NOMO-1 (cell line): ENCODE measurements around the gene HSPBP1.
"Not testable (repeated sequence)": the region's sequence is repeated elsewhere in the genome, so short reads cannot be mapped to it uniquely, and the experiment has no call there.

Experiments used
- DNase-seq, 2 experiments: peaks; one replicate each; lab custom pipeline; 2025; ENCODE audit not compliant: unreplicated experiment in 2 of 2; lab: John Stamatoyannopoulos, UW

The HSPBP1 gene

DNA sequence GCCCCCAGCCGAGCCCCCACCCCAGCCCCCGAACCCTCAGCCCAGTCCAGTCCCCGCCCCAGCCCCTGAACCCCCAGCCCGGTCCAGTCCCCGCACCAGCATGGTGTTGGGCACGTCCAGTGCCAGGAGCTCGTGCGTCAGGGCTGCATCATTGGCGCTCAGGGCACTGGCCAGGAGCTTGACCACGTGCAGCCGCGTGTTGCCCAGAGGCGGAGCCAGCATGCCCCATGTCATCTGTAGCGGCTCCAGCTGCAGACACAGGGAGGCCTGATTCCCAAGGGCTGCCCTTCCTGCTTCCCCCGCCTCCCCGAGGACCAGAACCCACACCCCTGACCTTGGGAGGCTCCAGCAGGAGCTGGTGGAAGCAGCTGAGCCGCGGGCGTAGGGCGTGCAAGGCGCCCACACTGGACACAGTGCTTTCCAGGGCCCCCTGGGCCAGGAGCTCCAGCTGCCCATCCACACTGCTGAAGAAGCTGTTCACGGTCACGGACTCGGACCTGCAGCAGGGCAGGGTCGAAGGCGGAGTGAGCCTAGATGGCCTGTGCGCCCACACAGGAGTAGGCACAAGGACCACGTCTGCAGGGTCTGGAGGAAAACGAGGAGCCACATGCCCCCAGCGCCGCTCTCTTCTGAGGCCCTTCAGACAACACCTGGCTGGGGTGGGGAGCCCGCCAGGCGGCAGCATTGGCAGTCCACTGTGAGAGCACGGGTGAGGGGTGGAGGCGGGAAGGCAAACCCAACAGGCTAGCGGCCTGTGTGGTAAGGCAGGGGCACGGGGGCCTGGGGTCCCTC lies 38.6 kb downstream of the HSPBP1 start:
- no peak for DNase-seq

DNA sequence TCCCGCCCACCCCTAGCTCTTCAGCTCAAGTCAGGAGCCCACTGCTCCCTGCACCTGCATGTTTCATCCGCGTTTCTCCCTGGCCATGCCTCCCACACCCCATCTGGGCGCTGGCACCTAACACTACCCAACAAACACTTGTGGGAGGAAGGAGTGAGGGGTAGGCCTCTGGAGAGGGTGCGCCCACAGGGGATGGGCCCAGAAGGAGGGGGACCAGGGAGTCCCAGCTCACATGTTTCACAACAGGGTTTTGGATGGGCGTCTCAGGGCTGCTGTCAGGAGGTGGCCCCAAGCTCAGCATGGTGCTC lies 39.2 kb downstream of the HSPBP1 start:
- no peak for DNase-seq

DNA sequence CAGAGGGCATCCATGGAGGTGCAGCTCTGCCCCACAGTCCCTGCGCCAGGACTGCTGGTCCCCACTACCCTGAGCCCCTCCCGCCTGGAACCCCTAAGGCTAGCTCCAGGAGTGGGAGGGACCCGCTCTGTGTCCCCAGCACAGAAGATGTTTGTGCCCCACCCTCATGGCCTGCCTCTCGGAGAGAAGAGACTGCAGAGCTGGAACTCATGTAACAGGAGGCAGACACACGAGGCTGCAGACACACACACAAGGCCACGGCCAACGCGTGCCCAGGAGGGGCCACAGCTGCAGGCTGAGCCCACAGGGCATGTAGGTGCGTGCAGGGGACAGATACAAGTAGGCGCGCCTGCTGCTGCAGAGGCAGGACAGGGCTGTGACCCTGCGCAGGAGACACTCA lies 40.9 kb downstream of the HSPBP1 start:
- DNase-seq = no peak

DNA sequence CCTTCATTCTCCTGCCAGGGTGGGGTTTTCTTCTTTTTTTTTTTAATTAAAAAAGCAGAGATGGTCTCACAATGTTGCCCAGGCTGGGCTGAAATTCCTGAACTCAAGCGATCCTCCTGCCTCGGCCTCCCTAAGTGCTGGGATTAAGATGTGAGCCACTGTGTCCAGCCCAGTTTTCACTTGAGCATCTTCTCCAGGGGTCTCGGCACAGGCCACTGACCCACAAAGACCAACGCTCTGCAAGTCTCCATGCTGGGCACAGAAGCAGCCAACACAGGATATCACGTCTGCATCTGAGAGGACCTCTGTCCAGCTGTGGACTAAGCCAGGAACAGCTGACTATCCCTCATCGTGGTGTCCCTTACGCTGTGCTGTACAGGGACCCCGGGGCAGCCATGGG lies 41.9 kb downstream of the HSPBP1 start:
- DNase-seq = no peak

DNA sequence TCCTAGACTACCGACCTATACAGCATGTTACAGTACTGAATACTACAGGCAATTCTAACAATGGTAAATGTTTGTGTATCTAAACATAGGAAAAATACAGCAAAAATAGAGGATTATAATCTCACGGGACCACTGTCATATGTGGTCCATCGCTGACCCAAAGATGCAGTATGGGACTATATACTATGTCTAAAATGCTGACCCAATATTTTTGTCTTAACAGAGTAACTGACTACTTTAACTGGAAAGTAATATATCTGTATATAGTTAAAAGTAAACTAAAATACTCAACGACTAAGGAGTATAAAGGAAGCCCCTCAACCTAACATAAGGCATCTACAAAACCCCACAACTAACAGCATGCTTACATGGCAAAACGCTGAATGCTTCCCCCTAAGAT lies 46.9 kb downstream of the HSPBP1 start:
- no peak for DNase-seq

DNA sequence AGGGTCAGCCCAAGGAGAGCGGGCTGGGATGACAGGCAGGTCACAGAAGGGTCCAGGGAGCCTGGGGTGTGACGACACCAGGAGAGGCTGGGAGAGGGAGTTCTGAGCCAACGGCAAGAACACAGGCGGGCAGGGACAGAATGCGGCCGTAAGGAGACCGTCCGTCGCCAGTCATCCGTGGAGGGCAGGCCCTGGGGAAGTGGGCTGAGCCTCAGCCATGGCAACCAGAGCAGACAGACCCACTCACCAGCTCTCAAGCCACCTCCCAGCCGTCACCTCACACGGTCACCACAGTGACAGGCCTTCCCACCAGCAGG lies 47.7 kb downstream of the HSPBP1 start:
- DNase-seq = no peak

DNA sequence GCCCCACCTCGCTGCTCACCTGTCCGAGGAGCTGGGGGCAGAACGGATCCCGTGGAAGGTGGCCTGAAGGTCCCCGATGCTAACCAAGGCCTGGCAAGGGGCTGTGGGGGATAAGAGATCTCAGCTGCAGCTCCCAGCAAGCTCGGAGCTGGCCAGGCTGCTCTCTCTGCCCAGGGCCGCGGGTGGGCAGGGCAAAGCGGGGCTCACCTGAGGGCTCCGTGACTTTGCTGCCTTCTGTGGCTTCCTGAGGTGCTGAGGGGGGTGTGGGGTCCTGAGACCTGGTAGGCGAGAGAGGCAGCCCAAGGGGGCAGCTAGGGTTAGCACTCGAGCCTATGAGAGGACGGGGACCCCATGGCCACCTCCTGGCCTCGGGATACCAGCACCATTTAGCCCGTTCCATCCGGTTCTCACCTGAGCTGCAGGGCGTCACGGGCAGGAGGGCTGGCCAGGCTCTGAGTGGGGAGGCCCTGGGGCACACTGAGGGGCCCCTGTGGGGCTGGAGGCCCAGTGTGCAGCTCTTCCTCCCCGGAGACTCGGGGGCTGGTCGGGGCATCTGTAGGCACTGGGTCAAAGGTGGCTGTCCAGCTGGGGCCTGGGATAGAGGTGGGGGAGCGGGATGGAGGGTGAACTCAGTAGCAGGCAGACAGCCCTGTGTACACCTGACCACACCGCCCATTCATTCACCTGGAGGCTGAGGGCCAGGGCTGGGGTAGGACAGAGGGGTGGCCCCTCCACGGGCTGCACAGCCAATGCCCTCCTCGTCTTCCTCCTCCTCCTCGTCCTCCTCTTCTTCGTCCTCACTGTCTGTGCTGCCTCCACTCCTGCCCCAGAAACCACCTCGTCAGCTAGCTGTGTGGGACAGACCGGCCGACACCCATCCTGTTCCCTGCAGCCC lies 48.3 kb downstream of the HSPBP1 start:
- DNase-seq = no peak

DNA sequence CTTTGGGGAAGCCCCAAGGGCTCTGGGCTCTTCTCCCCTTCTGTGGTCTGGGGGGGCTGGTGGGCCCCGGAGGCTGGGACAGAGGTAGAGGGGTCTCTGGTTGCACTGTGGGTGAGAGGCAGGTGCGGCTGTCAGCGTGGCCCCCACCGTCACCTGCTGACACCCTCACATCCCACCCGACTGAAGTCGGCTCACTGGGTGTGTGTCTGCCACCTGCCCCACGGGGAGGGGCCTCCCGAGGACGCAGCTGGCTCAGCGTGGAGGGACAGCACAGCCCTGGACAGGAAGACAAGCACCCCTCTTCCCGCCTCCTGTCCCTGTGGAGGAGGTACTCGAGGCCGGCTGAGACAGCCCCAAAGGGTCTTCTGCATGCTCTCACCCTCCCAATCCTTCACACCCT lies 49.1 kb downstream of the HSPBP1 start:
- DNase-seq = no peak

DNA sequence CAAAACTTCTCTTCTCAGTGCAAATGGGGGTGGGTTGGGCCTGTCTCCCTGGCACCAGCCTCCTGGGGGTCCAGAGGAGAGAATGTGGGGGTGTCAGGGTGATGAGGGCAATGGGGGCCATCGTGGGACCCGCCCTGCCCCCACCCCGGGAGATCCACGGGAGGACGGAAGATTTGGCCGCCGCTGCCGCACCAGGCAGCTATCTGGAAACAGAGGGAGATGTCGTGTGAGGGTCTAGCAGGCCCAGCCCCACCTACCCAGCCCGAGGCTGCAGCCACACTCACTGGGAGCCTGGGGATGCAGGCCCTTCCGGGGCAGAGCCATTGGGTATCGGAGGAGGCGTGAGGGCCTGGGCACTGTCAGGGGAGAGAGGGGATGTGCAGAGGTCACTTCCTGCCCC lies 49.6 kb downstream of the HSPBP1 start:
- no peak for DNase-seq

DNA sequence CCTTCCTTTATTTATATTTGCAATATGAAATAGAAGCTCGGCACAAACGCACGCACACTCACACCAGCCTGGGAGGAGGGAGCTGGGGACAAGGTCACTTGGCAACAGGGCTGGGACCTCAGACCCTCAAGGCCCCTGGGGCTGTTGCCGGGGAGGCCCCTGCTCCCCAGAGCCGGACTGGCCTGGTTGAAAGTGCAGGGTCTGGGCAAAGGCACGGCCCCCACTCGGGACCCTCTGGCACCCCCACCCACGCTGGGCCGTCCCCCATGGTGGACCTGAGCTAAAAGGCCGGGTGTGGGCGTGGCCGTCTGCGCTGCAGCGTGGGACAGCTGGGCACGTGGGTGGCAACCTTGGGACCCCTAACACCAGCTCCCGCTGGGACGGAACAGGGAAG lies 50.1 kb downstream of the HSPBP1 start:
- no peak for DNase-seq

DNA sequence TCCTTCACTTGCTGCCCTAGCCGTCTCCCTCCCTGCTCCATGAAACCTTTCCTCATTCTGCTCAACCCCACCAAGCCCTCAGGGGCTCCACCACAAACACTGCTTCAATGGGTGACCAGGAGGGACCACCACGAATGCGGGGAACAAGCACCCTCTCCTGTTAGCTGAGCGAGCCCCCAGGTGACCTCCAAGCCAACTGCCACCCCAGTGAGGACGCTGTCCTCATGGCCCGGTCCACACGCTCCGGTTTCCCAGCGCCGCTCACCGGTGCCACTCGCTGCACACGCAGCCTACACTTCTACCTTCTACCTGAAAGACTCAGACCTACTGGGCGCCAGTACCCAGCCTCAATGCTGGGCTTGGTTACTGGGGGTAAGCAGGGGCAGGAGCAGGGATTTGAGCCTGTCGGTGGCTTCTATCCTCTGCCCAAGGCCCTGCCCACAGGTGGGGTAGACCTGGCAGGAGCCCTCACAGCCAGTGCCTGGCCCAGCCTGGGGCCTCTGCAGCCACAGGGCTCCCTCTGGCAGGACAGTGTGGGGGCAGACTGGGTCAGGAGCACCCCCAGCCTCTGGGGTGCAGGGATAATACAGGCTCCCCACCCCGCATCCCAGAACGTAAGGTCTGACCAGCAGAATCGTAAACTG lies 50.6 kb downstream of the HSPBP1 start:
- DNase-seq = no peak

DNA sequence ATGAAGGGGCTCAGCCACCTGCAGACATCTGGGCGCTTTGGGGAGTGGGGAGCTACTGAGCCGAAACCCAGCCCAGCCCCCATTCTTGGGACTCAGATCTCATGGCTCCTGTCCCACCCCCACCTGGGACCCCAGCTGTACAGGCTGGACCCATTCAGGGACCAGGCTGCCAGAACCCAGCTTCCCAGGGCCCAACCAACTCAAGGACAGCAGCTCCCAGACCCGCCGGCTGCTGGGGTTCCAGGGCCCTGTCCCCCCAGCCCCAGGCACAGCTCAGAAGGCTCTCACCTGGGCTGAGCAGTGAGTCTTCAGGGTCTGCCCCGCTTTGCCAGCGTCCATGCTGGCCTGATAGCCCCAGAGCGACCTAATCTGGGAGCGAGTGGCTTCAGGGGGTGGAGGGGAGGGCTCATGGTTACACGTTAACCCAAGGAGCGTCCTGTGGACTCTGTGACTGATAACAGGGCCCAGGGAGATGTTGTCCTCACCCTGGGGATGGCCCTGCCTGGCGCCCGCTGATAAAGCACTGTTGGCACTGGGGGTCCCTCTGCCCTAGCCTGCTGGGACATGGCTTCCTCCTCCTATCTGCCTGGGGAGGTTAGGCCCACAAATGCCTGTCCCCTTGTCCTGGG lies 51.4 kb downstream of the HSPBP1 start, which contains the start of gene TMEM86B:
TSS of gene TMEM86B (minus strand) at position 361 of the 629 bp plus-strand sequence. CDS start at position 339, 22 bp downstream.
- DNase-seq = no peak

DNA sequence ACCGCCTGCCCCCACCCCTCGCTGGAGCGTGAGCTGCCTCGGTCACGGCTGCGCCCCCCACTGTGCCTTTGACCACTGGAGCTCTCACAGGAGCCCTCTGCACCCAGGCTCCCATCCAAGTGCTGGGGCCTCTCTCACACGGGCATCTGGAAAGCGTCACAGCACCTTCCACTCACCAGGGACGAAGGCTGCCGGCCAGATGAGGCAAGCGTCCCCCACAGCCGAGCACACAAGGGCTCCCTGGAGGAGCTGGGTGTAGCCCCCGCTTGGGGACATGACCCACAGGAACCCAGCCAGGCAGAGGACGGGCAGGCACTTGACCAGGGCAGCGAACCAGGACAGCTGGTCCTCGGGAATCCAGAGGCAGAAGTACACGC lies 51.9 kb downstream of the HSPBP1 start:
- DNase-seq = no peak

DNA sequence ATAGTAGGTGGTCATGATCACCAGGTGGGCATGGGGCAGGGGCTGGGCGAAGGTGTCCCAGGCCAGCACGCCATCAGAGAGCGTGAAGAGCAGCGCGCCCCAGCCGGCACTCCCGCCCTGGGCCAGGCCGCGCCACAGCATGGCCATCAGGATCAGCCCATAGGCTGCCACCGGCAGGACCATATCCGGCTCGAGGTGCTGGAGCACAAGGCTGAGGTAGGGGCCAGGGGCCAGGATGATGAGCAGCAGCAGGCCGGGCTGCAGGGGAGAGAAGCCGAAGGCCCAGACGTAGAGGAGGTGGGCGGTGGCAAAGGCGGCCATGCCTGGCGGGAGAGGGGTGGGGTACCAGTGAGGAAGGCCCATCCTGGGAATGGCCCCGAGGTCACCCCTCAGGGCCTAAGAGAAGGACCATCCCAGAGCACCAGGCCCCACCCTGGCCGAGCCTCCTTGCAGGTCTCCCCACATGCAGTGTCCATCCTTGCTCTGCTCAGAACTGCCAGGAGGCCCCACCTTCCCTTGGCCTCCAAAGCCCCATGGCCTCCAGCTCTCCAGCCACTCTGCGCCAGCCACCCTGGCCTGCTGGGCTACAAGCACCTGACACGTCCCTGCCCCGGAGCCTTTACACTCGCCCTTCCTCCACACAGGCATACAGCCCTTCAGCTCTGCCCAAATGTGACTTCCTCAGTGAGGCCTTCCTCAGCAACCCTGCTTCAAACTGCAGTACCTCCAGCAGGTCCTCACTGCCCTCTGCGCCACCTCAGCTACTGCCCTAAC lies 52.5 kb downstream of the HSPBP1 start:
- no peak for DNase-seq

DNA sequence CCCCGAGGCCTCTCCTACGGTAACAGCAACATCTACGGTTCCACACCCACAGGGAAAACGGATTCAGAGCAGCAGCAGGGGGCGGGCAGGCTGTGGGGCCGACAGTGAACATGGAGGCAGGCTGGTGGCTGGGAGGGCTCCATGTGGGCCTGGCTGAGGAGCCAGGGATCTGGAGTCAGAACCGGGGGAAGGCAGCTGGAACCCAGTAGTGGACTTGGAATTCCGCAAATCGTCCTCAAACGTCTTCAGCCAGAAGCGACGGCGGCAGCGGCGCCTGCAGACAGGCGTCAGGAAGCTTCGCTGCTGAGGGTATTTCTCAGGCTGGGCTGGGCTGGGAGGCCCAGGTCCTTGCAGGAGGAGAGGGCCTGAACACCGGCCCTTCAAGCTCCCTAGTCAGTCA lies 53.1 kb downstream of the HSPBP1 start:
- DNase-seq = no peak

DNA sequence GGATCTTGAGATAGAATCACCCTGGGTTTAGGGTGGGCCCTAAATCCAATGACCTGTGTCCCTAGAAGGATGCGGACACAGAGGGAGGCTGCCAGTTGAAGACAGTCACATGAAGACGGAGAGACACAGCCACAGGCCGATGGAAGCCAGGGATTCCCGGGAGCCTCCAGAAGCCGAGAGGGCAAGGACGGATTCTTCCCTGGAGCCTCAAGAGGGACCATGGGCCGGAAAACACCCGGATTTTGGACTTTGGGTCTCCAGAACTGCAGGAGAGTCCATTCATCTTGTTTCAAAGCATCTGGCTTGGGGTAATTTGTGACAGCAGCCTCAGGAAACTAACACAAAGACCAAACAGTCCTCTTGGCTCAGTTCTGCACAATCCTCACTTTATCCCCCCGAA lies 53.6 kb downstream of the HSPBP1 start:
- DNase-seq = no peak

DNA sequence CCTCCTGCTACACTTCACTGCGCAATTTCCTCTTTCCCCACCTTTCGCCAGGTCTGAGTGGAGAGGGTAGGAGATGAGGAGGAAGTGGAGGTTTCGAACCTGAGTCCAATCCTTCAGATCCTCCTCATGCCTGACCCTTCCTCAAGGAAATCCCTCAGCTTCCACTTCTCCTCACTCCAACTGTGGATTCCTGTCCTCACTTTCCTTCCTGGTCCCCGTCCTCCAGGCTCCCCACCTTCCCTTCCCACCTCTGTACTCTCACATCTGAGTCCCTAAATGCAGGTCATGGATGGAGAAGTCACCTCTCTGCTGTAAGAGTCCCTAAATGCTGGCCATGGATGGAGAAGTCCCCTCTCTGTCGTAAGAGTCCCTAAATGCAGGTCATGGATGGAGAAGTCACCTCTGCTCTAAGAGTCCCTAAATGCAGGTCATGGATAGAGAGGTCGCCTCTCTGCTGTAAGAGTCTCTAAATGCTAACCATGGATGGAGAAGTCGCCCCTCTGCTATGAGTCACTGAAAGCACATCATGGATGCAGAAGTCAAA lies 54.4 kb downstream of the HSPBP1 start:
- DNase-seq = no peak

DNA sequence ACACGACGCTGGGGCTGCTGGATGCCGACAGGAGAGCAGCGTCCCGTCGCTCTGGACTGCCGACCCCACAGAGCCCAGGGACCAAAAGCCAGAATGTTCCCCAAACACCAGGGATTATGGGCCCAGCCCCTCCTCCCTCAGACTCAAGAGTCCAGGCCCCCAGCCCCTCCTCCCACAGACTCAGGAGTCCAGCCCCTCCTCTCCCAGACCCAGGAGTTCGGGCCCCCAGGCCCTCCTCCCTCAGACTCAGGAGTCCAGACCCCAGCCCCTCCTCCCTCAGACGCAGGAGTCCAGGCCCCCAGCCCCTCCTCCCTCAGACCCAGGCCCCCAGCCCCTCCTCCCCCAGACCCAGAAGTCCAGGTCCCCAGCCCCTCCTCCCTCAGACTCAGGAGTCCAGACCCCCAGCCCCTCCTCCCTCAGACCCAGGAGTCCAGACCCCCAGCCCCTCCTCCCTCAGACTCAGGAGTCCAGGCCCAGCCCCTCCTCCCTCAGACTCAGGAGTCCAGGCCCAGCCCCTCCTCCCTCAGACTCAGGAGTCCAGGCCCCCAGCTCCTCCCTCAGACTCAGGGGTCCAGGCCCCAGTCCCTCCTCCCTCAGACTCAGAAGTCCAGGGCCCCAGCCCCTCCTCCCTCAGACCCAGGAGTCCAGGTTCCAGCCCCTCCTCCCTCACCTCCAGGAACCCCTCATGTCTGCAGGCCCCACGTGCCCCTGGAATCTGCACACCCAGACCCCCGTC lies 55.1 kb downstream of the HSPBP1 start:
- DNase-seq = not testable (repeated sequence)

DNA sequence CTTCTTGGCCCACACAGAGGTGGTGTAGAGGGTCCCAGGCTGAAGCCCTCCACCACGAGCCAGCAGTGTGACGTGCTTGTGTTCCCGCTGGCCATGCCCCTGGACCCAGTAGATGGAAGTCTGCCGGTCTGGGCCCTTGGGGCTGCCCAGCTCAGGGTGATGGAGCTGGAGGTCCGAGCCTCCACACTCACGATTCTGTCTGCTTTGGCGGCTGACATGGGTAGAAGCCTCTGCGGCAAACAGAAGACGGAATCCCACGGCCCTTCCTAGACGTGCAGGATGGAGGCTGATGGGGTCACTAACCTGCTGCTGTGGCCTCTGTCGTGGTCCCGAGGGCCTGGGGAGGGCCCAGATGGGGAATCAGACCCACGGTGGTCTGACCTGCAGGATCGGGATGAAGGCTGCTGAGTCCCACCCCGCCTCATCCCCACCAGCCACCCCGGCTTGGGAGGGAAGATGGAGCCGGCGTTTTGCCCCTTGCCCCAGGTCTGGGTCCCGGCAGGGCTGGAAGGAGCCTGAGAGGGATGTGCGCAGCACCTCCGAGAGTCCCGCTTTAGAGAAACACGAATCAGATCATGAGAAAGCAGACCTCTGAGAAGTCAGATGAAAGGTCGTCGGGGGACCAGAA lies 55.8 kb downstream of the HSPBP1 start:
- no peak for DNase-seq
